Stimulated activated CD8-positive, alpha-beta memory T cell treated with anti-CD3 and anti-CD28 coated beads, Interleukin-7, amount 100 ng/mL, for 1 hour (primary cell): ENCODE data around the gene ABITRAM.
"Not testable (repeated sequence)": the region's sequence is repeated elsewhere in the genome, so short reads cannot be mapped to it uniquely, and the experiment has no call there.

ENCODE experiments used
- DNase-seq, 2 donors: peaks; one replicate each; pipeline ENCODE4 v3.0.0-alpha.2; 2020; ENCODE audit warnings: low read depth in 2 of 2

Gene ABITRAM, protein sequence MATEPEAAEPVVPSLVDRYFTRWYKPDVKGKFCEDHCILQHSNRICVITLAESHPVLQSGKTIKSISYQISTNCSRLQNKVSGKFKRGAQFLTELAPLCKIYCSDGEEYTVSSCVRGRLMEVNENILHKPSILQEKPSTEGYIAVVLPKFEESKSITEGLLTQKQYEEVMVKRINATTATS

DNA sequence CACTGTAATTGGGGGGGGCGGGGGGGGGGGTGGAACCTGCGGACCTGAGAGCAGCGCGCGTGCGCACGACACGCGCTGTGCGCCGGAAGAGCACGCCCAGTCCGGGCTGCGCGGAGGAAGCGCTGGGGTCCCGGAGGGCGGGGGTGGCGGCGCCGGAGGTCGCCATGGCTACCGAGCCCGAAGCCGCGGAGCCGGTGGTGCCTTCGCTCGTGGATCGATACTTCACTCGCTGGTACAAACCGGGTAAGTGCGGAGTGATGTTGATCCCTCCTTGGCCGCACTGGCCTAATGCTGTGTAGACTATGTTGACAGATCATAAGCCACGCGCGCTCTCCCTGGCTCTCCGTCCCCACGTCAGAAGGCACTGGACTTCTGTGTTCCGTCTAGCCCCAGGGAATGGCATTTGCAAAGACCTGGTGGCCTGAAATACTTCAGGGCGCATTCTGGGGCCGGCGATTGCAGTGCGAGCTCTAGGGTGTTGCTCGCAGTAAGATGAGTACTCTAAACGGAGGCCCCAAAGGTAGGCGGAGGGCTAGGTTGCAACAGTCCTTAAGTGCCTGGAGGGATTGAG lies at the start of gene ABITRAM:
Gene ABITRAM, plus strand, starts transcription at position 78 of the 571 bp plus-strand sequence. Its CDS starts 87 bp downstream, at position 165.
- peak; percentile 57 to 60 for DNase-seq

DNA sequence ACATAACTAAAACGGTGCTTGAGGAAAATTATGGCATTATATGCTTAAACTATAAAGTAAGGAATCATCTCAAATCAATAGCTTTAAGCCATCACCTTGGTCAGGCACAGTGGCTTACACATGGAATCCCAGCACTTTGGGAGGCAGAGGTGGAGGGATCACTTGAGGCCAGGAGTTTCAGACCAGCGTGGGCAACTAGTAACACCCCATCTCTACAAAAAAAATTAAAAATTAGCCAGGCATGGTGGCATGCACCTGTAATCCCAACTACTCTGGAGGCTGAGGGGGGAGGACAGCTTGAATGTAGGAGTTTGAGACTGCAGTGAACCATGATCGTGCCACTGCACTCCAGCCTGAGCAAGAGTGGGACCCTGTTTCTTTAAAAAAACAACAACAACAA lies 49.5 kb upstream of the ABITRAM start:
- no peak for DNase-seq

DNA sequence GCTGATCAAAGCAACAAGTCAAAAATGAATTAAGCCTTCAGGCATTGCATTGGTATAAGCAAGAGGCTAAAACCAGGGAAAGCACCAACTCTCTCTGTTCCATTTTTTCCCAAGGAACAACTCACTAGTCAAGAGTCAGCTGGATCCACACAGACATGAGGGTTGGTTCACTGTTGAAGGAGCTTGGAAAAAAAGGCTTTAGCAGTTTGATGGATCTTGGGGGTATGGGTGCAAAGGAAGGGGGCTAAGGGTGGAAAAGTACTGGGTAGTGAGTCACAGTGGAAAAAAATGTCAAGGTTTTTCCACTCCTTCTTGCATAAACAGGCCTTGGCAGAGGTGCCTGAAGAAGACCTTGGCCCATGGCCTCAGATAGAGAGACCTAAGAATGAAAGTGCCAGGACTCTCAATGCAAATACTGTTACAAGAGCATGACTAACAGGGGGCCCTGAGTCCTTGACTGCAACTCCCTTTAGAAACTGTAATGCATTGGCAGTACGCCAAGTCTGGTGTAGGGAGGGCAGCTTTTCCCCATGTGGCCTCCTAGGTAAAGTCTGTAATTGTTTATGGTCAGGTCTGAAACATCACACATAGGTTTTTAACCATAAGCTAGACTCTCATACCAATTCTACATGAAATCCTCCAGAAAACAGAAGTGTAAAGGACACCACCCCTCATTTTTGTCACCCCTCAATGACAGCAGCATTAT lies 48.4 kb upstream of the ABITRAM start:
- no peak for DNase-seq

DNA sequence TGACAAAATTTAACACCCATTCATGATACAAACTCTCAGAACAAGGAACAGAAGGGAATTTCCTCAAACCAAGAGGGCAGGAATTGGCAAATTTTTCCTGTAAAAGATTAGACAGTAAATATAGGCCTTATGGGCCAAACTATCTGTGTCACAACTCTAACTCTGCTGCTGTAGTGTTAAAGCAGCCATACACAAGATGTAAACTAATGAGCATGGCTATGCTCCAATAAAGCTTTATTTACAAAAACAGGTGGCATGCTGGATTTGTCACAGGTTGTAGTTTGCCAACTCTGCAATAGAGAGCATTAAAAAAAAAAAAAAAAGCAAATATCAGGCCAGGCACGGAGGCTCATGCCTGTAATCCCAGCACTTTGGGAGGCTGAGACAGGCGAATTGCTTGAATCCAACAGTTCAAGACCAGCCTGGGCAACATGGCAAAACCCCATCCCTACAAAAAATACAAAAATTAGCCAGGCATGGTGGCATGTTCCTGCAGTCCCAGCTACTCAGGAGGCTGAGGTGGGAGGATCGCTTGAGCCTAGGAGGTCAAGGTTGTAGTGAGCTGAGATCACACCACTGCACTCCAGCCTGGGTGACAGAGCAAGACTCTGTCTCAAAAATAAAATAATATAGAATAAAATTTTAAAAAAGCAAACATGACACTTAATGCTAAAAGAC lies 47.5 kb upstream of the ABITRAM start:
- DNase-seq = not testable (repeated sequence)

DNA sequence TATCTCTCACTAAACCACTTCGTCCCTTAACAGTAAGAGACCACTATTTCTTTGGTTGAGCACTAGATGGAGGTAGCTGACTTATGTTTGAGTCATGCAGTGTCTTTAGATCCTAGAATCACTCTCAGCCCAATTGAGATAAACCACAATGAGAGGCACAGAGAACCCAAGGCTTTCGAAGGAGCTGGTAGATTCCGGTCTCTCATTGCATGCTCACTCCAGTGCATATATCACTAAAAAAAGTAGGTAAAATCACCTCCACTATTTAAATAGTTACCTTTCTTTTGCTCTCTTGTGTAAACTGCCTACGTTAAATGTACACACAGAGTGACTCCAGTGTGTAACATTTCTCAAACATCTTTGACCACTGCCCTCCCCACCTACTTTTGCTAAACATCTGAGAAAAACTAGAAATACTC lies 44.5 kb upstream of the ABITRAM start:
- DNase-seq = no peak

DNA sequence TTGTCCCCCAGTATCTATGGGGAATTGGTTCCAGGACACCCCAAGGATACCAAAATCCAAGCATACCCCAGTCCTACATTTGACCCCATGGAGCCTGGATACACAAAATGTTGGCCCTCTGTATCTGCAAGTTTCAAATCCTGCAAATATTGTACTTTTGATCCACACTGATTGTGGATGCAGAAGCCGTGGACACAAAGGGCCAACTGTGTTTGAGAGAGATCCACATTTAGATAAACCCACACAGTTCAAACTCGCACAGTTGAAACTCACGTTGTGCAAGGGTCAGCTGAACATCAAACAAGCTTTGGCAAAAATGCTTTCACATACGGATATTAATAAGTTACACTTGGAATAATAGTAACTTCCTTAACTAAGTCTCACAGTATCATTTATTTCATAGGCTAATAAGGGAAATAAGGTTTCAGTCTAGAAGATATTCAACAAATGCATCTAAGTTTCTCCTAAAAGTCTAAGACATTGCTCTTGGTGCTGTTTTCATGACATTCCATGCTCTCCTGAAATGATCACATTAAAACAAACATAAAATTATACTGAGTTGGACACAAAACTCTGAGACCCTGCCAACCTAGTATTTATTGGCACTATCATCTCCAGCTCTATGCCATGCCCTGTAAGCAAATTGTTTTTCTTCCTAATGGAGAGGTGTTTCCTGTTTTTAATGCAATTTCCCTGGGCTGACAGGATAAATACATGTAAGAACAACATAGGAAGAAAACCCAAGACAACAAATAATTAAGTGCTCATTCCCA lies 39.8 kb upstream of the ABITRAM start:
- DNase-seq = no peak

DNA sequence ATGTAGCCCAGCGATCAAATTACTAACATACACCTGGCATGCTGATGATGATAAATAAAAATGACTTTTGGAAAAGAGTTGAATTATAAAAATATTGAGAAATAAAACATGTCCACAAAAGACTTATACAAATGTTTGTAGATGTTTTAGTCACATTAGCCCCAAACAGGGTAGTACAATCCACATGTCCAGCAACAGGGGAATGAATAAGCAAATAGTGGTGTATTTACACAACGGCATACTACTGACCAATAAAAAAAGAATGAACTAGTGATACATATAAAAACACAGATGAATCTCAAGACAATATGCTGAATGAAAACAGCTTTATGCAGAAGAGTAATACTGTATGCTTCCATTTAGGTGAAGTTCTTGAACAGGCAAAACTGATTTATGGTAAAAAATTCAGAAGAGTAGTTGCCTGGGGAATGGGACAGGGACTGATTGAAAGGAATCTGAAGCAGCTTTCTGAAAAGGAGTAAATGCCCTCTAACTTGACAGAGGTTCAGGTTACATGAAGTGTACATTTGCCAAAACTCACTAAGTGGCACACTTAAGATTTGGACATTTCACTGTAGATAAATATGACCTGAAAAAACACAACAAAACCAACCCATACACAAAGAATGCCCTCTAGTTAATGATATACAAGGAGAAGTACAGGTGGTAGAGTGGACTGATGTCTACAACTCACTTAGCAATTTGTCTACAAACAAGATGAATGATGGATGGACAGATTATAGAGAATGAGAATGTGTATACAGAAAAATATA lies 36.7 kb upstream of the ABITRAM start:
- DNase-seq = no peak

DNA sequence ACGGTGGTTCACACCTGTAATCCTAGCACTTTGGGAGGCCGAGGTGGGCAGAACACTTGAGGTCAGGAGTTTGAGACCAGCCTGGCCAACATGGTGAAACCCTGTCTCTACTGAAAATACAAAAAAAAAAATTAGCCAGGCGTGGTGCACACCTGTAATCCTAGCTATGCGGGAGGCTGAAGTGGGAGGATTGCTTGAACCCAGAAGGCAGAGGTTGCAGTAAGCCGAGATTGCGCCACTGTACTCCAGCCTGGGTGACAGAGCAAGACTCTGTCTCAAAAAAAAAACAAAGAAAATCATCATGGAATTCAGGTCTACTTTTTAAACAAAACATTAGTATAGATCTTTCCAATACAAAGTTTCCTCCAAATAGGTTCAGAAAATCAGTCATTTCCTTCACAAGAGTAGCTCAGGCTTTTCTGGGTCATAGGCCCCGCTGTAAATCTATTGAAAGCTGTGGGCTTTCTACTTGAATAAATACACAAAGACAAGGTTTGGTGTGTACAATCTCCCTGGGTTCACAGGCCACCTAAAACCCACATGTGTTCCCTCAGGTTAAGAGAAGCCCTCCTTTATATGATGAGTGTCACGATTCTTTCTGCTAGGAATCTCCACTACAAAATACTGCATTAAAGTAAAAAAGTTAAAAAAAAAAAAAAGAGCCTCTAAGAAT lies 35.0 kb upstream of the ABITRAM start:
- not testable (repeated sequence) for DNase-seq

DNA sequence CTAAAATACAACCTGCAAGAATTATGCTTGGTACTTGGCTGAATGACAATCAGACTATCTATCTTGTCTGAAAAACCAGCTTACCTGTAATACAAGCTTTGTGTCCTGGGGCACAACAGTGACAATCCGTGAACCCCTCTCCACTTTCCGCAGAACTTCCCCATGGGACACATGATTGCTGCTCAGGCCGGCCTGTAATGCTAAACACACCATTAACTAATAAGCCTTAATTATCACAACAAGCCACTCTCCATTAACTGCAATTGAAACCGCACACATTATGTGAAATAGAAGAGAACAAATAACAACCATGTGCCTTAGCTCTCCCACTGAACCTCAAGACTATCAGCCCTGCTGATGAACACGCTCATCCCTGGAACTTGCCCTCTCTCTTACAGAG lies 34.0 kb upstream of the ABITRAM start:
- DNase-seq = no peak

DNA sequence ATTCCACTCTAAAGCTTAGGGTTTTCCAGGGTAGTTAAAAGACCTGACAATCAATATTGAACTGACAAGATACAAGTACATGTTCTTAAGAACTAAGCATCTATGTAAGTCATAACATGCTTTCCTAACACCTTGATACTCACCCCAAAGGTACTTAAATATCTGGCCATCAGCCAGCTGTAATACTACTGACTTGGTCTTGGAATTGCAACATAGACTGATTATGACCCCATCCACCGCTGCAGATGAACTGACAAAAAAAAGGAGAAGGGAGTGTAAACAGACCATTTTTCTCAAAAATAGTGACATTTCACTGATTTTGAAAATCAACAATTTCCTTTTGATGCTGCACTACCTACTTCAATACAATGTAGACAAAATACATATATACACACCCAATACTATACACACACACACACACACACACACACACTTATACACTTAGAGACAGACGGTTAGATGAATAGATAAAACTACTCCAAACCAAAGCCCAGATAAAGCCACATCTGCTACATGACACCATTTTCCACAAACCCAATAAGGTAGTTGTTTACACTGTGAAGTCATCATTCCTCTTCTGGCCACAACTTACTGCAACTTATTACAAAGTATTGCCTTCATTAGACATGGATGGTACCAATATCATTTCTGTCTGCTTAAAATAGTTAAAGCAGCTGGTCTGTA lies 30.6 kb upstream of the ABITRAM start:
- DNase-seq = no peak

DNA sequence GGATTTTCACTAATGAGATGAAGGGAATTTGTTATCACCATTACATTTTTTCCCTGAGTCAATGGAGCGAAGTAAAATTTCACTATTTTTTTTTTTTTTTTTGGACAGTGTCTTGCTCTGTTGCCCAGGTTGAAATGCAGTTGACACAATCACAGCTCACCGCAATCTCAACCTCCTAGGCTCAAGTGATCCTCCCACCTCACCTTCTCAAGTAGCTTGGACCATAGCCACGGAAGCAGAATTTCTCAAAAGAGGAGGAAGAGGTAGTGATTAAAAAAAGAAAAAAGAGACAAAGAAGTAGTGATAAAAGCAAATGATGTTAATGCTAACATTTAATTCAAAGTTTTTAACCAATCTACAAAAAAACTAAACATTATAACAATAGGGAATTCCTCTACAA lies 30.0 kb upstream of the ABITRAM start:
- DNase-seq = no peak

DNA sequence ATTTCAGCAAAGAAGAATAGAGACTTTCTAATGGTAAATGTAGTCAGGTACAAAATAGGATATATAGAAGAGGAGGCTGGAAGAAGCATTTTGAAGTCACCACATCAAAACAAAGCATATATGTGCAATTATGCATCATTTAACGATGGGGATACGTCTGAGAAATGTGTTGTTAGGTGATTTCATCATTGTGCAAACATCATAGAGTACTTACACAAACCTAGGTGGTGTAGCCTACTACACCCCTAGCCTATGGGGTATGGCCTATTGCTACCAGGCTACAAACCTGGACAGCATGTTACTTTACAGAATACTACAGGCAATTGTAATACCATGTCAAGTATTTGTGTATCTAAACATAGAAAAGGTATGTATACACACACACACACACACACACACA lies 28.7 kb upstream of the ABITRAM start:
- no peak for DNase-seq

DNA sequence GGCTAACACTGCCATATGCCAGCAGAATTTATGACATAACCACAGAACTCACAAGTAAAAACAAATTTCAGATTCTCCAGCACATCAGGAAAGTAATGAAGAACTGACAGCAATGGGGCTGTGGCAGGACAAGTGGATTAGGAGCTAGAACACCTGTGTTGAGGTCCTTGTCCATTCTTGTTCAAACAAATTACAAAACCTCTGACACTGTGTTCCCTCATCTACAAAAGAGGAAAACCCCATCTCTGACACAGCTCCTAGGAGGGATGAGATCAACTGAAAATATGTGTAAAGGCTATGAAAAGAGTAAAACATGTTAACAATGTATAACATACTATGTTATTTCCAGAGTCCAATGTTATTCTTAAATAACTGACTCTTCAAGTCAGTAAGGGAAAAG lies 23.8 kb upstream of the ABITRAM start:
- DNase-seq = no peak

DNA sequence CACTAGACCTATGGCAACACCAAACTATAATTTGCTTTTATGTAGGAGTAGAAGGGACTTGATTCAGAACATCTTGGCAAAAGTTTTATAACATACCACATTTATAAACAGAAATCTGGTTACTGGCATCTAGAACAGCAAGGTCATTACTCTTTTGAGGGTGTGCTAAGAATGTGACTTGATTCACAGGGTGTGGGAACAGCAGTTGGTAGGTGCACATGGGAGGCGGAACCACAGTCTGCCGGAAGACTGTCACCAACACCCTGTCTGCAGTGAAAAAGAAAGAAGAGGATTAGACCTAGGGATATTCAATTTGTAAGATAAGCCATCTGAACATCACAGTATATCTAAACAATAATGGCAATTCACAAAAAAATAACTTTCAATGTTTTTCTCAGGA lies 23.3 kb upstream of the ABITRAM start:
- DNase-seq = no peak

DNA sequence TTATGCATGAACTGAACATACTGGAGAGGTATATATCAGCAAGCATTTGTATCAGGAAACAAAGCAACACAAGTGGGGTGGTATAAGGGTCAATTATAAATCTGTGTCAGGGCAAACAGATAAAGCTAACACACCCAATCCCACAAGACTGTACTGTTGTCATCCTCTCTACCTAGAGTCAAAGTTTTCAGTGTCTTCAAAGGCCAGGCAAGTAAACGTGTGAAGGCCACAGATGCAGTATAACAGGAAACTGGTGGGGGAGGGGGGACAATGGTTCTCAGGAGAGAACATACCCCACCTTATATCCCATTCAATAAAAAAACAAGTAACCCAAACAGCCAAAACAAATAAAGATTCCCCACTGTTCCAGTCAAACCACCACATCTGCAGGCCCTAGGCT lies 22.4 kb upstream of the ABITRAM start:
- DNase-seq = no peak

DNA sequence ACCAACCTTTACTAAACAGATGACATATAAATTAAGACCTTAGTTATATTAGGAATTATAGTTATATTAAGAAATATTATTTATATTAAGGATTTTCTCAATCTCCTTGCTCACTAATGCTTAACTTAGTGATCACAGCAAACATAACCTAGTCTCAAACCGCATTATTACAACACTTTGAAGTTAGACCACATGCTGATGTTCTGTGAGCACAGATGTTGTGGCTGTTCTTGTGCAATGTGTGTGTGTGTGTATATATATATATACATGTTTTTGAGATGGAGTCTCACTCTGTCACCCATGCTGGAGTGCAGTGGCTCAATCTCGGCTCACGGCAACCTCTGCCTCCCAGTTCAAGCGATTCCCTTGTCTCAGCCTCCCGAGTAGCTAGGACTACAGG lies 20.8 kb upstream of the ABITRAM start:
- no peak for DNase-seq

DNA sequence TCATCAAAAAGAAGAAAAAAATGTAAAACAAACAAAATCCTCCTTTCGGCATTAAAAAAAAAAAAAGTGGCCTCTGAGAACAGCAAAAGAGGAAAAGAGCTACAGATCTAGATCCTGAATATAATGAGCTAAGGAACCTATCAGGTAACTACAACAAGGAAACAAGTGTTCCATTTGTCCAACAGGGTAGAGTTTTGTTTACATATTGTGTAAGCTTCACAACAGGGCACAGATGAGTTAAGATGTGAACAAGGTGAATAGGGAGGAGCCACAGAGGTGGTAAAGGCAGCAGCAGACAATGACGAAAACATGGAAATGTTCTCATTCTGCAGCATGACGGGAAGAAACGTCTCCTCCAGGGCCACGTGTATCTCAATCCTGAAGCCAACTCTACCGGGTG lies 14.7 kb upstream of the ABITRAM start:
- no peak for DNase-seq

DNA sequence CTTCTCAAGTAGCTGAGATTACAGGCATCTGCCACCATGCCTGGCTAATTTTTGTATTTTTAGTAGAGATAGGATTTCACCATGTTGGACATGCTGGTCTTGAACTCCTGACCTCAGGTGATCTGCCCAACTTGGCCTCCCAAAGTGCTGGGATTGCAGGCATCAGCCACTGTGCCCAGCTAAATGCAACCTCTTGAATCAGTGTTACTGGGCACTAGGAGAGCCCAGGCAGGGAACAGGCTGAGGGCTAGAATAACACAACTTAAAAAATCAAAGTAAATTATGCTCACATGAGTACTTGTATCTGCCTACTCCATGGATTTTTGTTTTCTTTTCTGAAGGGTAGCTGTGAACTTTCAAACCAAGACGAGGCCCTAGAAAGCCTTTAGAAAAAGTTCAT lies 13.8 kb upstream of the ABITRAM start:
- not testable (repeated sequence) for DNase-seq

DNA sequence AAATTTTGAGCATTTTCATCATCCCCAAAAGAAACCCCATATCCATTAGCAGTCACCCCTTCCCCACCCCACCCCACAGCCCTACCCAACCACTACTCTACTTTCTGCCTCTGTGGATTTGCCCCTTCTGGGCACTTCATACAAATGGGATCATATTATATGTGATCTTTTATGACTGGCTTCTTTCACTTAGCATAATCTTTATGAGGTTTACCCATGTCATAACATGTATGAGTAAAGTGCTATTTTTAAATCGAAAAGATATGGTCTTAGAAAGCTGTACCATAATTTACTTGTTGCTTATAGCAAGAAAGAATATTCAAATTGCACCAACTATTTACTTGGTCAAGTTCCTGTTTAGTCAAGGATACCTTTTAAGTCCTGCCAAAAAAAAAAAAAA lies 13.0 kb upstream of the ABITRAM start:
- DNase-seq = no peak

DNA sequence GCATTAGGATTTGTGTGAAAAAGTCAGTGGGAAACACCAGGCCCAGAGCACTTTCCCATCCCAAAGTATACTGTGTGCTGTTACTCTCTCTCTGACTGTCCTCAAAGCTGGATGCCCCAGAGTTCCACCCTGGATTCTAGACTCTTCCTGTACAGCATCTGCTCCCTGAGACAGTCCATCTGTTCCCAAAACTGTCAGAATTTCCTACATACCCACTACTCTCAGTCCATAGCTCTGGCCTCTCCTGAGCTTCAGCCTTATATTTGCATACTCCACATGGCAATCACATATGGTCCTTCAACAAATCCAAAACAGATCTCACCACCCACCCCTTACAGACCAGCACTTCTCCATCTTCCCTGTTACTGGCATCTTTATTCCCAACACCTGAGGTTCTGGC lies 9.7 kb upstream of the ABITRAM start:
- DNase-seq = no peak
